GM19035 (cell line): ENCODE measurements around the gene HLA-DMA.
A peak's percentile ranks its signal among the peaks of the same experiment; 100 is the strongest.

Source experiments
- ATAC-seq: cut with Tn5 transposase; IDR thresholded peaks from one replicate; pipeline ENCODE4 v1.9.1; 2021; ENCODE audit not compliant: unreplicated experiment

The HLA-DMA gene

GRCh38 chr6:32952817-32953739 is at the start of gene HLA-DMA:
TSS of gene HLA-DMA (minus strand) at chr6:32953097. CDS start at chr6:32953036, 61 bp downstream.
- peak; percentile 91 for ATAC-seq

GRCh38 chr6:33001685-33002084 is 48.8 kb upstream of the HLA-DMA start:
- no peak for ATAC-seq

GRCh38 chr6:33000055-33000454 is 47.2 kb upstream of the HLA-DMA start:
- no peak for ATAC-seq

DNA sequence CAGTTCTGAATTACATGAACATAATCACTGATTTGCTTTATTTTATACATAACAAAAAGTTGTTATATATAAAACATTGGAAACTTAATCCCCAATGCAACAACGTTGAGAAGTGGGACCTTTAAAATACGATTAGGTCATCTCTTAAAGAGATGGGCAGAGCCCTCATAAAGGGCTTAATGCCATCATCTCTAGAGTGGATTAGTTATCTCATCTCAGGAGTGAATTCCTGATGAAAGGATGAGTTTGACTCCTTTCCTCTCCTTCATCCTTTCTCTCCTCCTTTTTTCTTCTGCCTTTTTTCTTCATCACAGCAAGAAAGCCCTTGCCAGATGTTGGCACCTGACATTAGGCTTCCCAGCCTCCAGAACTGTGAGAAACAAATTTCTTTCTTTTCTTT is 42.6 kb upstream of the HLA-DMA start:
- ATAC-seq, result no peak

DNA sequence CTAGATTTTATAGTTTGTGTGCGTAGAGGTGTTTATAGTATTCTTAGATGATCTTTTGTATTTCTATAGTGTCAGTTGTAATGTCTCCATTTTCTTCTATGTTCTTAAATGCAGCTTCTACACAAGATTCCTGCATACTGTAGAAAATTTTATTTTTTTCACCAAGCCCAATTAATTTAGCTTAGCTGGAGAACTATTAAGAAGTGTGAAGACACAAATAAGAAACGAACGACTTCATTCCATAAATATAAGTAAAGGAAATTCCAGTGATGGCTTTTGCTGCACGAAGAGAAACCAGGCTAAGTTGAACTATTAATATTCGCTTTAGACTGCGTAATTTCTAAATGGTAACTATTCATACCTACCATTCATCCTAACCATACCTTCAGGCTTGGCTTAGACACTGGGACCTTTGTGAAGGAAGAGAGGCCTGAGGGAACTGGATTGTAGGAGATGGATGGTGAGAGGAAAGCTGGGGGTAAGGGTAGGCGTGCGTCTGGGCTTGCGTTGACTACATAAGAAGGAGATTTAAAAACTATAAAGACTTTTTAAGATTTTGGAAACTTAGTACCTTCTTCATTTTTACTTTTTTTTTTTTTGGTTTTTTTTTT is 40.6 kb upstream of the HLA-DMA start:
- no peak for ATAC-seq

- no peak for ATAC-seq
Measured at GRCh38 chr6:32991972-32992371, 39.1 kb upstream of the HLA-DMA start.

DNA sequence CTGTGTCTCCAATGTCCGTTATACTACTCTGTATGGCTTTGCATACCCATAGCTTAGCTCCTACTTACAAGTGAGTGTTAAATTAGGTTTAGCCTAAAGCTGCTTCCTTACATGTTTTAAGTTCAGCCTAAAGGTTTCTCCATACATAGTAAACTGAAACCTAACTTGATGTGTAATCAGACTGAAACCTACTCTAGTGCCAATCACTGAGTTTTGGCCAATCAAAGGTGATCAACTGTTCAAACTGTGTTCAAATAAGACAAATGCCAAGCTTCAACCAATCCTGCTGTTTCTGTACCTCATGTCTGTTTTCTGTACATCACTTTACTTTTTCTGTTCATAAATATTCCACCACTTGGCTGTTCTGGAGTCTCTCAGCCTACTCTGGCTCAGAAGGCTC is 36.5 kb upstream of the HLA-DMA start:
- ATAC-seq, result no peak

- ATAC-seq, result peak; percentile 63
Measured at GRCh38 chr6:32984622-32985389, 31.9 kb upstream of the HLA-DMA start.

GRCh38 chr6:32983964-32984621 is 31.2 kb upstream of the HLA-DMA start:
- ATAC-seq, result no peak

DNA sequence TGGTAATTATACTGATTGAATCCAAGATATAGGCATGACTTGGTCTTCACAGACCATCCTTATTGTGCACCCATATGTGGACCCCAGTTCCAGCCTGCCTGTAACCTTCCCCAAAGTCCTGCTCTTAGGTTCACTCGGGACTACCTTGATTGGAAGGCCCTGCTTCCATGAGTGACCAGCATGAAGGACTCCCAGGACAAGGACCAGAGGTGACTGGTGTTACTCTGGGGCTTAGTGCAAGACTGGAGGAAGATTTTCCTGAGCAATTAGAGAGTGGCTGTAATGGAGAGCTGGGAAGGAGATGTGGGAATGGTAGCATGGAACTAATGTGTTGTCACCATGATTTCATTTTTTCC is 30.6 kb upstream of the HLA-DMA start:
- no peak for ATAC-seq

GRCh38 chr6:32982702-32983492 is 30.0 kb upstream of the HLA-DMA start:
- no peak for ATAC-seq

- no peak for ATAC-seq
Measured at GRCh38 chr6:32982084-32982701, 29.3 kb upstream of the HLA-DMA start.

DNA sequence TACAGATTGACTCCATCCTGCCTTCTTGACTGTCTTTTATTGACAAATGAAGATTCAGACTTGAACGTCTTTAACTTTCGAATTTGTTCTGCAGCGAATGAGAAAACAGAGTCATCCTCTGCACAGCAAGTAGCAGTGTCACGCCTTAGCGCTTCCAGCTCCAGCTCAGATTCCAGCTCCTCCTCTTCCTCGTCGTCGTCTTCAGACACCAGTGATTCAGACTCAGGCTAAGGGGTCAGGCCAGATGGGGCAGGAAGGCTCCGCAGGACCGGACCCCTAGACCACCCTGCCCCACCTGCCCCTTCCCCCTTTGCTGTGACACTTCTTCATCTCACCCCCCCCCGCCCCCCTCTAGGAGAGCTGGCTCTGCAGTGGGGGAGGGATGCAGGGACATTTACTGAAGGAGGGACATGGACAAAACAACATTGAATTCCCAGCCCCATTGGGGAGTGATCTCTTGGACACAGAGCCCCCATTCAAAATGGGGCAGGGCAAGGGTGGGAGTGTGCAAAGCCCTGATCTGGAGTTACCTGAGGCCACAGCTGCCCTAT is 27.7 kb upstream of the HLA-DMA start:
- ATAC-seq, result no peak

- ATAC-seq, result no peak
Measured at GRCh38 chr6:32979720-32980487, 27.0 kb upstream of the HLA-DMA start.

DNA sequence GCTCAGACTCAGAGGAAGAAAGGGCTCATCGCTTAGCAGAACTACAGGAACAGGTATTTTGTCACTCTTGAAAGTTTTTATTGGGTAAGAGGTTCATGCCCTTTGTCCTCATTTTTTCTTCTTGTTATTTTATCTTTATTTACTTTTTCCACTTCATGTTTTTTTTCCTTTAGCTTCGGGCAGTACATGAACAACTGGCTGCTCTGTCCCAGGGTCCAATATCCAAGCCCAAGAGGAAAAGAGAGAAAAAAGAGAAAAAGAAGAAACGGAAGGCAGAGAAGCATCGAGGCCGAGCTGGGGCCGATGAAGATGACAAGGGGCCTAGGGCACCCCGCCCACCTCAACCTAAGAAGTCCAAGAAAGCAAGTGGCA is 25.0 kb upstream of the HLA-DMA start:
- ATAC-seq, result no peak

- no peak for ATAC-seq
Measured at GRCh38 chr6:32977272-32977952, 24.5 kb upstream of the HLA-DMA start.

DNA sequence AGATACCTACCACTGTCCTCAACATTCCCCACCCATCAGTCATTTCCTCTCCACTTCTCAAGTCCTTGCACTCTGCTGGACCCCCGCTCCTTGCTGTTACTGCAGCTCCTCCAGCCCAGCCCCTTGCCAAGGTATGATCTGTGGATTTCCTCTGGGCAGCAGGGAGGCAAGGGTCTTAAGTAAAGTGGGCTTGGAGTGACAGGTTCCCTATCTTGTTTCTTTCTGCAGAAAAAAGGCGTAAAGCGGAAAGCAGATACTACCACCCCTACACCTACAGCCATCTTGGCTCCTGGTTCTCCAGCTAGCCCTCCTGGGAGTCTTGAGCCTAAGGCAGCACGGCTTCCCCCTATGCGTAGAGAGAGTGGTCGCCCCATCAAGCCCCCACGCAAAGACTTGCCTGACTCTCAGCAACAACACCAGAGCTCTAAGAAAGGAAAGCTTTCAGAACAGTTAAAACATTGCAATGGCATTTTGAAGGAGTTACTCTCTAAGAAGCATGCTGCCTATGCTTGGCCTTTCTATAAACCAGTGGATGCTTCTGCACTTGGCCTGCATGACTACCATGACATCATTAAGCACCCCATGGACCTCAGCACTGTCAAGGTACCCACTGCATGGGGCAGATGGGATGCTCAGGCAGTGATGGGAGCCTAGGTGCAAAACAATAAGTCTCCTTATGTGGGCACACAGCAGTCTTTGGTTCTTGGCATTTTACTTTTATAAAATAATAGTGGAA is 23.6 kb upstream of the HLA-DMA start:
- no peak for ATAC-seq

DNA sequence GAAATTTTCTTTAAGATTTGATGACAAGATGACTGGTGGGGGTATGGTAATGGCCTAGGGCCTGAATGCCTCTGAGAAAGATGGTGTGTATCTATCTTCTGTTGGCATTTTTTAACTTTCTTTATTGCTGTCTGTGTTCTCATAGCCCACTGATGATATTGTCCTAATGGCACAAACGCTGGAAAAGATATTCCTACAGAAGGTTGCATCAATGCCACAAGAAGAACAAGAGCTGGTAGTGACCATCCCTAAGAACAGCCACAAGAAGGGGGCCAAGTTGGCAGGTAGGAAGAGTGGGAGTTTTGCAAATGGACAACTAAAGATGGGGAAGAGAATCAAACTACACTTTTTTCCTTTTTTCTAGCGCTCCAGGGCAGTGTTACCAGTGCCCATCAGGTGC is 23.0 kb upstream of the HLA-DMA start:
- no peak for ATAC-seq
